Right renal cortex interstitium (tissue), 3 donors: Measurements from ENCODE around the gene PPIC. TPM values are rescaled to one million over a fixed set of nuclear protein-coding genes. Genes with fewer than 3 reads are reported as not detected.

Experiments used
- polyA plus RNA-seq, 3 donors: library from polyadenylated mRNA; unstranded; fragments of 120-200 nt; gene quantifications; one replicate each; pipeline ENCODE4 v1.2.1, GENCODE V29; 2013; ENCODE audit not compliant: insufficient read length in 3 of 3

PPIC gene
- polyA plus RNA-seq, 3 donors: 36.8 to 43.8 (median 42.2) TPM

Other genes starting within 250 kb of the PPIC start
- gene SNX24, start 191.1 kb downstream of the PPIC start, polyA plus RNA-seq: 10 to 100 TPM; 21.0 to 27.0 (median 24.2) TPM
- gene PRDM6, start 52.5 kb upstream of the PPIC start, polyA plus RNA-seq: 1 to 10 TPM in 2 of 3 donors, under 1 TPM in 1; 0.83 to 1.4 (median 1.0) TPM